ENCODE measurements around the gene NUP85. TPM values are rescaled to one million over a fixed set of nuclear protein-coding genes. Genes with fewer than 3 reads are reported as not detected.
A peak's percentile ranks its signal among the peaks of the same experiment; 100 is the strongest.

The NUP85 gene
- total RNA-seq, 1 experiment from 2014 or later = 141 TPM

GRCh38 chr17:75260641-75261335 lies 55.3 kb downstream of the NUP85 start:
- intact Hi-C loops (cut with micrococcal nuclease; ENCODE audit: unreplicated experiment) = no loop called here
- peak overlapping the region; percentile 95 for H3K27ac ChIP-seq (ENCODE audit: low read length)
- CTCF ChIA-PET = interaction anchor here (2.9 kb wide), 1 partner anchor 10 kb away, joined by 21 read pairs; the partner anchor contains the start of gene MIF4GD
- no peak for TF ChIP-seq TCF7L2 (IDR thresholded peaks at IDR 0.05; ENCODE audit: low read depth, low read length)
- TF ChIP-seq REST (IDR thresholded peaks at IDR 0.05; ENCODE audit: insufficient read depth in 1 of 2, low read depth in 2 of 2, low read length in 1 of 2) = no peak
- TF ChIP-seq POLR2AphosphoS5 (IDR thresholded peaks at IDR 0.05; ENCODE audit: low read depth, low read length) = no peak
- H3K4me1 ChIP-seq (ENCODE audit: control insufficient read depth, insufficient read depth, low read length) = peaks cover 15% of the 10 kb centered on the region
- in situ Hi-C loops (cut with HindIII; ENCODE audit: low pct_unique_long_range_greater_than_20kb, low sequenced_read_pairs) = no loop called here
- no peaks in the 10 kb centered on the region for H3K27me3 ChIP-seq (ENCODE audit: control insufficient read depth, insufficient read depth, low read length)
- peak overlapping the region; percentile 88 to 98 for H3K4me3 ChIP-seq (ENCODE audit: low read depth in 2 of 2, low read length in 2 of 2)
- peaks cover 7% of the 10 kb centered on the region; the same call in 1 of the 2 replicates for H3K36me3 ChIP-seq (ENCODE audit: control insufficient read depth, insufficient read depth, low read length)
- no peaks in the 10 kb centered on the region for H3K9me3 ChIP-seq (ENCODE audit: control insufficient read depth, insufficient read depth, low read depth, low read length)
- DNase-seq (ENCODE audit: low read depth, low spot score) (no peak), ATAC-seq (peak; percentile 26)
- TSS peak; percentile 79 for BruUV-seq (replicated peaks)
- POLR2A ChIA-PET = interaction anchor here (0.6 to 0.8 kb wide), 3 partner anchors 45 to 264 kb away, joined by 3 to 4 read pairs (median 3); no protein-coding TSS in a partner anchor

- intact Hi-C loops (cut with micrococcal nuclease; ENCODE audit: unreplicated experiment) (no loop called here), in situ Hi-C loops (cut with HindIII; ENCODE audit: low pct_unique_long_range_greater_than_20kb, low sequenced_read_pairs) (no loop called here)
- DNase-seq (ENCODE audit: low read depth, low spot score) = peak; percentile 79
Observed at GRCh38 chr17:75261336-75262111, 56.0 kb downstream of the NUP85 start, which contains the start of the genes GGA3 and MRPS7. TSS of gene GGA3 (minus strand) at chr17:75261606. CDS start at chr17:75261587, 19 bp downstream. TSS of gene MRPS7 (plus strand) at chr17:75261879. CDS start at chr17:75261901, 22 bp downstream.

More at GRCh38 chr17:75261336-75262111, 56.0 kb downstream of the NUP85 start, which contains the start of the genes GGA3 and MRPS7:
- Histone ChIP-seq H3K4me3 (ENCODE audit: low read depth in 2 of 2, low read length in 2 of 2) (peak within 1 kb of the TSS; percentile 88 to 98), H3K4me1 (ENCODE audit: control insufficient read depth, insufficient read depth, low read length) (peaks cover 20% of the 10 kb centered on the region), H3K27me3 (ENCODE audit: control insufficient read depth, insufficient read depth, low read length) (no peaks in the 10 kb centered on the region), H3K9me3 (ENCODE audit: control insufficient read depth, insufficient read depth, low read depth, low read length) (no peaks in the 10 kb centered on the region), H3K36me3 (ENCODE audit: control insufficient read depth, insufficient read depth, low read length) (peaks cover 7% of the 10 kb centered on the region; the same call in 1 of the 2 replicates), H3K27ac (ENCODE audit: low read length) (peak within 1 kb of the TSS; percentile 95)
- POLR2A ChIA-PET = interaction anchor here (0.8 to 1.3 kb wide), 2 partner anchors 9 to 46 kb away, joined by 4 to 6 read pairs; partner anchors contain the start of gene MIF4GD
- CTCF ChIA-PET = interaction anchor here (0.6 to 2.9 kb wide), 3 partner anchors 9 to 62 kb away, joined by 3 to 21 read pairs (median 4); partner anchors contain the start of gene MIF4GD
- no TSS peak for BruUV-seq (replicated peaks)
- TF ChIP-seq SIN3A (IDR thresholded peaks at IDR 0.05; ENCODE audit: borderline replicate concordance, insufficient read depth, low read depth, low read length) (peak; percentile 78; the same call in 1 of the 2 replicates), REST (IDR thresholded peaks at IDR 0.05; ENCODE audit: insufficient read depth in 1 of 2, low read depth in 2 of 2, low read length in 1 of 2) (no peak), POLR2AphosphoS5 (IDR thresholded peaks at IDR 0.05; ENCODE audit: low read depth, low read length) (peak; percentile 92)
- ATAC-seq = peak; percentile 99
